ENCODE results near the gene ASAH2B. TPM values are rescaled to one million over a fixed set of nuclear protein-coding genes. Genes with fewer than 3 reads are reported as not detected.

The ASAH2B gene
- total and polyA plus RNA-seq, 2 donors (not counting 3 experiments of a cell fraction or from before 2014, with no cell fraction given): 1.9 to 6.5 TPM

GRCh38 chr10:50799595-50799994, 59.9 kb downstream of the ASAH2B start:
- Histone ChIP-seq H3K9me1 (replicated peaks; ENCODE audit: control insufficient read depth, extremely low read depth, insufficient read depth, low read length) (peaks cover 2% of the 10 kb centered on the region), H3K4me3 (replicated peaks in 1 of 3; ENCODE audit: insufficient read depth in 1 of 3, low read depth in 1 of 3, low read length in 3 of 3) (no peak overlapping the region), H3K79me2 (ENCODE audit: control insufficient read depth, insufficient read depth, low read length) (no peaks in the 10 kb centered on the region), H3K9me3 (replicated peaks; ENCODE audit: control insufficient read depth, insufficient read depth, low read length) (no peaks in the 10 kb centered on the region), H3K27ac (ENCODE audit: insufficient read depth, low read depth, low read length) (no peak overlapping the region), H4K20me1 (replicated peaks; ENCODE audit: control insufficient read depth, extremely low read depth, insufficient read depth, low read length) (no peaks in the 10 kb centered on the region), H3K9ac (replicated peaks; ENCODE audit: extremely low read depth, insufficient read depth, low read length) (no peak overlapping the region), H3K4me1 (ENCODE audit: control insufficient read depth, extremely low read depth, insufficient read depth, low read length) (no peaks in the 10 kb centered on the region), H3K4me2 (ENCODE audit: insufficient read depth, low read length) (no peak overlapping the region), H3K36me3 (ENCODE audit: control insufficient read depth in 2 of 2, extremely low read depth in 1 of 2, insufficient read depth in 2 of 2, low read length in 2 of 2) (no peaks in the 10 kb centered on the region), H3K27me3 (ENCODE audit: control insufficient read depth in 2 of 2, insufficient read depth in 2 of 2, low read length in 2 of 2) (peaks cover 7 to 11% of the 10 kb centered on the region in 2 experiments), H2AFZ (ENCODE audit: low read depth, low read length) (no peak overlapping the region)
- dilution Hi-C loops (cut with MboI; ENCODE audit: extremely low pct_ligation_motif_present, low sequenced_read_pairs) (no loop called here), intact Hi-C loops (cut with micrococcal nuclease) (no loop called here)
- ChIA-PET POLR2A (no interaction called here), CTCF (interaction anchor here (1.5 kb wide), 1 partner anchor 11 kb away, joined by 7 read pairs; no protein-coding TSS in a partner anchor)
- TF ChIP-seq EZH2 (IDR thresholded peaks at IDR 0.05; ENCODE audit: borderline replicate concordance, low read depth, low read length, severe bottlenecking) (no peak), JUN (IDR thresholded peaks at IDR 0.05; ENCODE audit: borderline replicate concordance, insufficient read depth, insufficient read length, low read depth) (no peak), MYC (IDR thresholded peaks at IDR 0.05; ENCODE audit: low read depth, low read length) (no peak), FOS (IDR thresholded peaks at IDR 0.05; ENCODE audit: borderline replicate concordance, insufficient read depth, low read length) (no peak), POLR2A (IDR thresholded peaks at IDR 0.05; ENCODE audit: low read depth, low read length) (no peak), GATA2 (IDR thresholded peaks at IDR 0.05; ENCODE audit: insufficient read depth, insufficient read length, low read depth, low read length) (no peak), POLR2AphosphoS5 (IDR thresholded peaks at IDR 0.05; ENCODE audit: insufficient read depth, low read depth, low read length) (no peak)
- TF ChIP-seq, protein P1, sequence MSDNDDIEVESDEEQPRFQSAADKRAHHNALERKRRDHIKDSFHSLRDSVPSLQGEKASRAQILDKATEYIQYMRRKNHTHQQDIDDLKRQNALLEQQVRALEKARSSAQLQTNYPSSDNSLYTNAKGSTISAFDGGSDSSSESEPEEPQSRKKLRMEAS (IDR thresholded peaks at IDR 0.05; ENCODE audit: insufficient read depth, insufficient read length): no peak
- TF ChIP-seq, protein P2, sequence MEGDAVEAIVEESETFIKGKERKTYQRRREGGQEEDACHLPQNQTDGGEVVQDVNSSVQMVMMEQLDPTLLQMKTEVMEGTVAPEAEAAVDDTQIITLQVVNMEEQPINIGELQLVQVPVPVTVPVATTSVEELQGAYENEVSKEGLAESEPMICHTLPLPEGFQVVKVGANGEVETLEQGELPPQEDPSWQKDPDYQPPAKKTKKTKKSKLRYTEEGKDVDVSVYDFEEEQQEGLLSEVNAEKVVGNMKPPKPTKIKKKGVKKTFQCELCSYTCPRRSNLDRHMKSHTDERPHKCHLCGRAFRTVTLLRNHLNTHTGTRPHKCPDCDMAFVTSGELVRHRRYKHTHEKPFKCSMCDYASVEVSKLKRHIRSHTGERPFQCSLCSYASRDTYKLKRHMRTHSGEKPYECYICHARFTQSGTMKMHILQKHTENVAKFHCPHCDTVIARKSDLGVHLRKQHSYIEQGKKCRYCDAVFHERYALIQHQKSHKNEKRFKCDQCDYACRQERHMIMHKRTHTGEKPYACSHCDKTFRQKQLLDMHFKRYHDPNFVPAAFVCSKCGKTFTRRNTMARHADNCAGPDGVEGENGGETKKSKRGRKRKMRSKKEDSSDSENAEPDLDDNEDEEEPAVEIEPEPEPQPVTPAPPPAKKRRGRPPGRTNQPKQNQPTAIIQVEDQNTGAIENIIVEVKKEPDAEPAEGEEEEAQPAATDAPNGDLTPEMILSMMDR (IDR thresholded peaks at IDR 0.05; ENCODE audit: extremely low read depth in 1 of 2, insufficient read depth in 1 of 2, low read depth in 1 of 2, low read length in 2 of 2): no peak
- DNase-seq (ENCODE audit: low read depth, low spot score) (no peak), FAIRE-seq (no peak)
- no TSS peak for BruUV-seq (replicated peaks)

Data from endothelial cell of umbilical vein (primary cell).